ENCODE measurements around the gene ANO6.

Gene ANO6

GRCh38 chr12:45427042-45427441 is 211.1 kb downstream of the ANO6 start:
- DNase-seq = no peak

DNA sequence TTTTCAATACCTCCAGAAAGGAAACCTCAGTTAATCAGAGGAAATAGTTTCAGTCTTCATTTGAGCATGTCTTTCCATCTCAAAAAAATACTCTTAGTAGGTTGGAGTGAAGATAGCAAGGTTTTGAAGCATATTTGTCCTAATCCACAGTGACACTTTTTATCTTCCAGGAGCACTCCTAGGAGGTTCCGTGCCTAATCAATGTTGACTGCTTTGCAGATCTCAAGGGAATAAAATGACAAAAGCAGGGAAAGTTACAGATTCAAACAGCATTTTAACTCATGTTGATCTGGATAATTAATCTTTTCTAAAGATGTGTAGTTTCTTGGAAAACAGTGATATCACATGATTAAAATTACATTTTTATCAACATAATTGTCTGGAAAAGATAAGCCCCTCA is 213.9 kb downstream of the ANO6 start:
- no peak overlapping the region for H3K27ac ChIP-seq (ENCODE audit: low read length)
- DNase-seq = no peak
- TF ChIP-seq EZH2 (optimal IDR thresholded peaks at IDR 0.05; ENCODE audit: low read depth, low read length) (no peak), CTCF (IDR thresholded peaks at IDR 0.05; ENCODE audit: low read length) (no peak), EZH2phosphoT487 (IDR thresholded peaks at IDR 0.05; ENCODE audit: low read length) (no peak)

More at GRCh38 chr12:45427042-45427441, 211.1 kb downstream of the ANO6 start:
- Histone ChIP-seq H3K36me3 (replicated peaks; ENCODE audit: insufficient read depth, low read length) (no peaks in the 10 kb centered on the region), H3K4me1 (ENCODE audit: low read length) (no peaks in the 10 kb centered on the region), H3K4me3 (ENCODE audit: low read length) (no peak overlapping the region), H2AFZ (ENCODE audit: low read length) (no peak overlapping the region), H3K9ac (ENCODE audit: low read length) (no peak overlapping the region), H3K9me2 (replicated peaks; ENCODE audit: insufficient read depth, low read length) (no peaks in the 10 kb centered on the region), H3K79me2 (ENCODE audit: low read length) (no peaks in the 10 kb centered on the region), H4K20me1 (ENCODE audit: insufficient read depth, low read length) (no peaks in the 10 kb centered on the region), H3K27me3 (replicated peaks; ENCODE audit: insufficient read depth, low read length) (no peaks in the 10 kb centered on the region), H3K4me2 (ENCODE audit: low read depth, low read length) (no peak overlapping the region), H3K9me3 (replicated peaks; ENCODE audit: insufficient read depth, low read length) (no peaks in the 10 kb centered on the region), H3F3A (ENCODE audit: insufficient read depth, low read length) (no peaks in the 10 kb centered on the region), H3K27ac (ENCODE audit: low read length) (no peak overlapping the region)
- TF ChIP-seq EZH2phosphoT487 (IDR thresholded peaks at IDR 0.05; ENCODE audit: low read length) (no peak), CTCF (IDR thresholded peaks at IDR 0.05; ENCODE audit: low read length) (no peak), EZH2 (optimal IDR thresholded peaks at IDR 0.05; ENCODE audit: low read depth, low read length) (no peak)

GRCh38 chr12:45431126-45431525 is 215.2 kb downstream of the ANO6 start:
- Histone ChIP-seq H3K9me2 (replicated peaks; ENCODE audit: insufficient read depth, low read length) (no peaks in the 10 kb centered on the region), H3F3A (ENCODE audit: insufficient read depth, low read length) (no peaks in the 10 kb centered on the region), H3K27ac (ENCODE audit: low read length) (no peak overlapping the region), H4K20me1 (ENCODE audit: insufficient read depth, low read length) (no peaks in the 10 kb centered on the region), H3K36me3 (replicated peaks; ENCODE audit: insufficient read depth, low read length) (no peaks in the 10 kb centered on the region), H3K9ac (ENCODE audit: low read length) (no peak overlapping the region), H3K4me3 (ENCODE audit: low read length) (no peak overlapping the region), H2AFZ (ENCODE audit: low read length) (no peak overlapping the region), H3K79me2 (ENCODE audit: low read length) (no peaks in the 10 kb centered on the region), H3K4me1 (ENCODE audit: low read length) (no peaks in the 10 kb centered on the region), H3K4me2 (ENCODE audit: low read depth, low read length) (no peak overlapping the region), H3K9me3 (replicated peaks; ENCODE audit: insufficient read depth, low read length) (no peaks in the 10 kb centered on the region), H3K27me3 (replicated peaks; ENCODE audit: insufficient read depth, low read length) (no peaks in the 10 kb centered on the region)
- TF ChIP-seq EZH2phosphoT487 (IDR thresholded peaks at IDR 0.05; ENCODE audit: low read length) = no peak
- TF ChIP-seq CTCF (IDR thresholded peaks at IDR 0.05; ENCODE audit: low read length) = no peak
- no peak for TF ChIP-seq EZH2 (optimal IDR thresholded peaks at IDR 0.05; ENCODE audit: low read depth, low read length)
- DNase-seq = no peak

More for the DNA sequence above, 213.9 kb downstream of the ANO6 start:
- H4K20me1 ChIP-seq (ENCODE audit: insufficient read depth, low read length) = no peaks in the 10 kb centered on the region
- H3K4me2 ChIP-seq (ENCODE audit: low read depth, low read length) = no peak overlapping the region
- no peaks in the 10 kb centered on the region for H3K27me3 ChIP-seq (replicated peaks; ENCODE audit: insufficient read depth, low read length)
- H3K4me1 ChIP-seq (ENCODE audit: low read length) = no peaks in the 10 kb centered on the region
- H3K4me3 ChIP-seq (ENCODE audit: low read length) = no peak overlapping the region
- no peaks in the 10 kb centered on the region for H3K9me3 ChIP-seq (replicated peaks; ENCODE audit: insufficient read depth, low read length)
- no peaks in the 10 kb centered on the region for H3F3A ChIP-seq (ENCODE audit: insufficient read depth, low read length)
- H3K9me2 ChIP-seq (replicated peaks; ENCODE audit: insufficient read depth, low read length) = no peaks in the 10 kb centered on the region
- H3K36me3 ChIP-seq (replicated peaks; ENCODE audit: insufficient read depth, low read length) = no peaks in the 10 kb centered on the region
- no peaks in the 10 kb centered on the region for H3K79me2 ChIP-seq (ENCODE audit: low read length)
- no peak overlapping the region for H2AFZ ChIP-seq (ENCODE audit: low read length)
- no peak overlapping the region for H3K9ac ChIP-seq (ENCODE audit: low read length)
